DND-41 (cell line): ENCODE results near the gene ILK.

ENCODE experiments used
- ATAC-seq: fragments of 200-7000 bp; cut with Tn5 transposase; 3 replicates; pipeline ENCODE4 v1.9.1; 2021; ENCODE audit warnings: low read depth; ENCODE audit not compliant: insufficient read depth
- DNase-seq: peaks from one replicate; pipeline ENCODE4 v3.0.0-alpha.2; 2020
- H2AFZ ChIP-seq: 2 replicates; pipeline ENCODE4 v1.6.0; 2012; ENCODE audit warnings: low read depth, low read length
- H3K27ac ChIP-seq: 2 replicates; pipeline ENCODE4 v1.5.1; 2012; ENCODE audit warnings: low read length, inconsistent platforms
- H3K27me3 ChIP-seq: fragments of 200-600 bp; sonication (generic); 2 replicates; pipeline ENCODE4 v1.6.0; 2012; ENCODE audit warnings: low read length, mild to moderate bottlenecking, inconsistent platforms; ENCODE audit not compliant: insufficient read depth, poor library complexity
- H3K36me3 ChIP-seq: 2 replicates; pipeline ENCODE4 v1.5.1; 2012; ENCODE audit warnings: low read length, inconsistent platforms; ENCODE audit not compliant: insufficient read depth
- H3K4me1 ChIP-seq: 2 replicates; pipeline ENCODE4 v1.5.1; 2012; ENCODE audit warnings: mild to moderate bottlenecking, low read length; ENCODE audit not compliant: insufficient read depth
- H3K4me2 ChIP-seq: 2 replicates; pipeline ENCODE4 v1.6.0; 2012; ENCODE audit warnings: mild to moderate bottlenecking, moderate library complexity, low read length, inconsistent platforms; ENCODE audit not compliant: insufficient read depth
- H3K4me3 ChIP-seq, 2 experiments: fragments of 200-600 bp in 1 of 2; shearing (Covaris generic) in 1 of 2; 2 replicates each; pipeline ENCODE4 v1.5.1; 2012 to 2016; ENCODE audit warnings: inconsistent platforms in 2 of 2, low read length in 2 of 2, mild to moderate bottlenecking in 2 of 2, low read depth in 1 of 2, moderate library complexity in 1 of 2
- H3K79me2 ChIP-seq: 2 replicates; pipeline ENCODE4 v1.6.0; 2012; ENCODE audit warnings: low read length, inconsistent platforms; ENCODE audit not compliant: insufficient read depth
- H3K9ac ChIP-seq: 2 replicates; pipeline ENCODE4 v1.6.0; 2012; ENCODE audit warnings: low read depth, mild to moderate bottlenecking, inconsistent platforms, low read length, moderate library complexity
- H3K9me3 ChIP-seq: 2 replicates; pipeline ENCODE4 v1.5.1; 2012; ENCODE audit warnings: low read length, moderate library complexity, mild to moderate bottlenecking, inconsistent platforms; ENCODE audit not compliant: insufficient read depth, severe bottlenecking
- H4K20me1 ChIP-seq: 2 replicates; pipeline ENCODE4 v1.6.0; 2012; ENCODE audit warnings: low read length; ENCODE audit not compliant: insufficient read depth
- EZH2 ChIP-seq: IDR thresholded peaks from 3 replicates; pipeline ENCODE4 v1.6.1; 2012; ENCODE audit warnings: borderline replicate concordance, low read depth, mild to moderate bottlenecking, moderate library complexity, low read length, inconsistent platforms; ENCODE audit not compliant: severe bottlenecking
- TF ChIP-seq, protein P1 (sequence below): IDR thresholded peaks from 2 replicates; pipeline ENCODE4 v1.5.1; 2012; ENCODE audit warnings: borderline replicate concordance, low read length, moderate library complexity, mild to moderate bottlenecking; ENCODE audit not compliant: poor library complexity, severe bottlenecking; ENCODE audit errors: extremely low read depth

ILK gene

DNA sequence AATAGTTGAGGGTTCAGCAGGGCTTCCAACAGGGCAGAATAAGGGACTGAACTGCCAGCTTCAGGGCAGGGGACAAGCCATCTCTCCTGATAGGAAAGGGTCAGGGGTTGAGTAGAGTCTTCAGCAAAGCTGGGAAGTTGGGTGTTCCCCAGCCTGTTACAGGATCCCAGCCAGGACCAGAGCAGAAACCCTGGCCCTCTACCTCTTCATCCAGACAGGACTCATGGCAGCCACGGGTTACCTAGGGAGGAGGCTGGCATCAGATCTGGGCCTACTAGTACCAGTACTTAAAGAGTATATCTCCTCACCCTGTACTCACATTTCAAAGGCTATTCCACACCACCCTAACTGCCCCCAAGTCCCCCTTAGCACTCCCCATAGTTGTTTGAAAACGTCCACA is 10.9 kb downstream of the ILK start:
- Histone ChIP-seq H3K4me3 (no peak overlapping the region), H3K27me3 (no peaks in the 10 kb centered on the region), H3K27ac (no peak overlapping the region), H3K79me2 (peaks cover 43% of the 10 kb centered on the region), H4K20me1 (peaks cover 14% of the 10 kb centered on the region), H3K36me3 (peaks cover 50% of the 10 kb centered on the region), H3K4me2 (no peak overlapping the region), H2AFZ (no peak overlapping the region), H3K9me3 (no peaks in the 10 kb centered on the region), H3K9ac (no peak overlapping the region), H3K4me1 (peaks cover 55% of the 10 kb centered on the region)
- DNase-seq (no peak), ATAC-seq (no peak)
- TF ChIP-seq EZH2, result no peak
- TF ChIP-seq, protein P1, sequence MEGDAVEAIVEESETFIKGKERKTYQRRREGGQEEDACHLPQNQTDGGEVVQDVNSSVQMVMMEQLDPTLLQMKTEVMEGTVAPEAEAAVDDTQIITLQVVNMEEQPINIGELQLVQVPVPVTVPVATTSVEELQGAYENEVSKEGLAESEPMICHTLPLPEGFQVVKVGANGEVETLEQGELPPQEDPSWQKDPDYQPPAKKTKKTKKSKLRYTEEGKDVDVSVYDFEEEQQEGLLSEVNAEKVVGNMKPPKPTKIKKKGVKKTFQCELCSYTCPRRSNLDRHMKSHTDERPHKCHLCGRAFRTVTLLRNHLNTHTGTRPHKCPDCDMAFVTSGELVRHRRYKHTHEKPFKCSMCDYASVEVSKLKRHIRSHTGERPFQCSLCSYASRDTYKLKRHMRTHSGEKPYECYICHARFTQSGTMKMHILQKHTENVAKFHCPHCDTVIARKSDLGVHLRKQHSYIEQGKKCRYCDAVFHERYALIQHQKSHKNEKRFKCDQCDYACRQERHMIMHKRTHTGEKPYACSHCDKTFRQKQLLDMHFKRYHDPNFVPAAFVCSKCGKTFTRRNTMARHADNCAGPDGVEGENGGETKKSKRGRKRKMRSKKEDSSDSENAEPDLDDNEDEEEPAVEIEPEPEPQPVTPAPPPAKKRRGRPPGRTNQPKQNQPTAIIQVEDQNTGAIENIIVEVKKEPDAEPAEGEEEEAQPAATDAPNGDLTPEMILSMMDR, result no peak

DNA sequence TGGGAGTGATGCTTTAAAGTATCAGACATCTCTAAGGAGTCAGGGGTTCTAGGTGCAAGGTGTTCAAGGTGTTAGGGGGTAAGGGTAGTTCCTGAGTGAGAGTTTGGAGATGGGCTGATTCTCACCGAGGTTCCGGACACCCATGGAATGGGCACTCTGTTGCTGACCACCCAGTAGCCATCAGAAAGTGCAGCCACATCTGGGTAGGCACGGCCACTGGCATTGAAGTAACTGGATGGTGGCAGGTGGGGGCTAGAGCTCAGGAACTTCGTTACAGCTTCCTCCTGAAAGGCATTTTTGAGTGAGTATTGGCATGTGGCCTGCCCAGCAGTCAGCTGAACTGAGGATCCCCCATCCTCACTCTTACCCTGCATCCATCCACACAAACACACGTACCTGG is 11.5 kb downstream of the ILK start:
- Histone ChIP-seq H3K9me3 (no peaks in the 10 kb centered on the region), H3K4me1 (peaks cover 54% of the 10 kb centered on the region), H3K79me2 (peaks cover 41% of the 10 kb centered on the region), H4K20me1 (peaks cover 12% of the 10 kb centered on the region), H3K4me2 (no peak overlapping the region), H3K36me3 (peaks cover 44% of the 10 kb centered on the region), H3K27ac (no peak overlapping the region), H3K4me3 (no peak overlapping the region), H2AFZ (no peak overlapping the region), H3K9ac (no peak overlapping the region), H3K27me3 (no peaks in the 10 kb centered on the region)
- no peak for DNase-seq
- no peak for ATAC-seq
- no peak for TF ChIP-seq EZH2
- TF ChIP-seq, protein P1, result no peak

DNA sequence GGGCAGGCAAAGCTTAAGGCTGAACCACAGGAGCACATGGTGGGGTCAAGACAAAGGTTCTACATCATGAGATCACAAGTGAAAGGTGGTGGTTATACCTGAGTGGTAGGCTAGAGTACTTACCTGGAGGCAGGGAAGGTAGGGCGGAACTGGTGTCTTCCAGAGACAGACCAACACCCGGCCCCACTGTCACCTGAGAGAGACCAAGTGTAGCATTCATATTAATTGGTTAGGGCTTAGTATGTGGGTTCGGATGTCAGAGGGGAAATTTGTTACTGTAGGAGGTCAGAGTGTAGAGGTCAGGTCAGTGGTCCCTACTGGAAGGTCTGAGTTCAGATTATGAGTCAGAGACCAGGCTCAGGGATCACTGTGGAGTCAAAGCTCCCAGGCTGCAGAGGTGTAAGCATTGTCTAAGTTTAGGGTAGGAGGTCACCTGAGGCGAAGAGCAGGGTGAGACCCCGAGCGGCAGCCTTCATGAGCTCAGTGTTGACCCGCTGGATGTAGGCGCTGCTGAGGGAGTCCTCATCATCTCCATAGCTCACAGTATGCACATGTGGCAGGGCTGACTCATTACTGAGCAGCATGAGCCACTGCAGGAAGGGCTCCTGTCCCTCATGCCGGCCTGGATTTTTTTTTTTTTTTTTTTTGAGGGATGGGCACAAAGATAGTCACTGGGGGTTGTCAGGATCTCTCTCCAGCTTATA is 12.5 kb downstream of the ILK start:
- TF ChIP-seq, protein P1, result no peak
- no peak for TF ChIP-seq EZH2
- Histone ChIP-seq H3K9ac (no peak overlapping the region), H3K27me3 (no peaks in the 10 kb centered on the region), H3K9me3 (no peaks in the 10 kb centered on the region), H3K4me3 (no peak overlapping the region), H4K20me1 (peaks cover 6% of the 10 kb centered on the region), H2AFZ (no peak overlapping the region), H3K27ac (no peak overlapping the region), H3K36me3 (peaks cover 34% of the 10 kb centered on the region), H3K4me1 (peaks cover 45% of the 10 kb centered on the region), H3K4me2 (no peak overlapping the region), H3K79me2 (peaks cover 34% of the 10 kb centered on the region)
- ATAC-seq, result no peak
- DNase-seq, result no peak
